GM10248 (cell line): ENCODE results near the gene MMD2.

Source experiments
- CTCF ChIA-PET: fragments of 300-600 bp; sonication (Branson Sonifier 250); formaldehyde crosslinking; extraction: SDS; loops from one replicate; lab custom pipeline; 2021; ENCODE audit warnings: antibody characterized with exemption; lab: Yijun Ruan, JAX
- POLR2A ChIA-PET: fragments of 350-650 bp; sonication (Branson Sonifier 250); formaldehyde crosslinking; extraction: SDS; loops from one replicate; lab custom pipeline; 2020; ENCODE audit warnings: antibody characterized with exemption; lab: Yijun Ruan, JAX
- DNase-seq: peaks from one replicate; pipeline ENCODE4 v3.0.0; 2012; ENCODE audit errors: extremely low spot score
- TF ChIP-seq, protein P1 (sequence below): IDR thresholded peaks from 2 replicates; pipeline ENCODE4 v1.5.1; 2012; ENCODE audit warnings: mild to moderate bottlenecking, low read depth; ENCODE audit errors: extremely low read depth, missing control alignments, control extremely low read depth

The MMD2 gene

DNA sequence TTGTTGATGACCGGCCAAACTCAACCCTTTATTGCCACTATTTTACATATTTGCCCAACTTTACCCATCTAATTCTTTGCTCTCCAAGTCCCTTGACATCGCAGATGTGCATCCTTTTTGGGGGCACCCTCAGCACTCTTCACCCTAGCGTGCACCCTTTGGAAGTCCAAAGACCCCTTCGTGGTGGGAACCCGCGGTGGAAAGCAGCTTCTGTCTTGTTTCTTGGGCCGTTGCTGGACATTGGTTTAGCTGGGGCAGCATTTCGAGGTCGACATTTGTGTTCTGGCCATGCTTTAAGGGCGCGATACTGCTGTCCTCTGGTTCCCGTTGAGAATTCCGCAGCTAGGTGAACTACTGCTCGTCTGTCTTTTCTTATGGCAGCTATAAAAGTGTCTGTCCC lies 96.8 kb downstream of the MMD2 start:
- no peak for DNase-seq
- TF ChIP-seq, protein P1, sequence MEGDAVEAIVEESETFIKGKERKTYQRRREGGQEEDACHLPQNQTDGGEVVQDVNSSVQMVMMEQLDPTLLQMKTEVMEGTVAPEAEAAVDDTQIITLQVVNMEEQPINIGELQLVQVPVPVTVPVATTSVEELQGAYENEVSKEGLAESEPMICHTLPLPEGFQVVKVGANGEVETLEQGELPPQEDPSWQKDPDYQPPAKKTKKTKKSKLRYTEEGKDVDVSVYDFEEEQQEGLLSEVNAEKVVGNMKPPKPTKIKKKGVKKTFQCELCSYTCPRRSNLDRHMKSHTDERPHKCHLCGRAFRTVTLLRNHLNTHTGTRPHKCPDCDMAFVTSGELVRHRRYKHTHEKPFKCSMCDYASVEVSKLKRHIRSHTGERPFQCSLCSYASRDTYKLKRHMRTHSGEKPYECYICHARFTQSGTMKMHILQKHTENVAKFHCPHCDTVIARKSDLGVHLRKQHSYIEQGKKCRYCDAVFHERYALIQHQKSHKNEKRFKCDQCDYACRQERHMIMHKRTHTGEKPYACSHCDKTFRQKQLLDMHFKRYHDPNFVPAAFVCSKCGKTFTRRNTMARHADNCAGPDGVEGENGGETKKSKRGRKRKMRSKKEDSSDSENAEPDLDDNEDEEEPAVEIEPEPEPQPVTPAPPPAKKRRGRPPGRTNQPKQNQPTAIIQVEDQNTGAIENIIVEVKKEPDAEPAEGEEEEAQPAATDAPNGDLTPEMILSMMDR = no peak
- CTCF ChIA-PET = interaction anchor here (2.3 kb wide), 1 partner anchor 32 kb away, joined by 6 read pairs; no protein-coding TSS in a partner anchor
- POLR2A ChIA-PET = no interaction called here

- POLR2A ChIA-PET = no interaction called here
- DNase-seq = no peak
- CTCF ChIA-PET = no interaction called here
- TF ChIP-seq, protein P1 = no peak
Observed at GRCh38 chr7:4861673-4862072, 97.3 kb downstream of the MMD2 start, which contains the start of gene PAPOLB. Gene PAPOLB (minus strand): TSS chr7:4862030. CDS start chr7:4861810, 220 bp downstream.

- TF ChIP-seq, protein P1 = no peak
- ChIA-PET POLR2A (no interaction called here), CTCF (no interaction called here)
- DNase-seq = no peak
Observed at GRCh38 chr7:4861227-4861626, 97.8 kb downstream of the MMD2 start.

DNA sequence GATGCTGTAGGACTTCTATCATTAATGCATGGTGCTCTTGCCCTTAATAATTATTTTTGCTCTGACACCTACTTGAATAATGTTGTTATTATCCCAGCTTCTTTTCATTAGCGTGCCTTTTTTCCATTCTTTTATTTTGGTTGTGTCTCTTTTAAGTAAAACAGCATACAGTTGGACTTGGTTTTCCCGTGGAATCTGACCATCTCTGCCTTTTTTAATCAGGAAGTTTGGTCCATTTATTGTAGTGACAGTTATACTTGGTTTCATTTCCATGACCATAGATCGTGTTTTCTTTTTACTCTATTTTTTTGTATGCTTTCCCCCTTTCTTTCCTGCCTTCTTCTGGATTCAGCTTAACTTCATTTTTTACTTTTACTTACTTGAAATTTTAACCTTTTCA lies 101.8 kb downstream of the MMD2 start:
- TF ChIP-seq, protein P1 = no peak
- DNase-seq = no peak
- ChIA-PET POLR2A (no interaction called here), CTCF (no interaction called here)

GRCh38 chr7:4856336-4857057 lies 102.5 kb downstream of the MMD2 start:
- POLR2A ChIA-PET = no interaction called here
- TF ChIP-seq, protein P1 = no peak
- CTCF ChIA-PET = no interaction called here
- no peak for DNase-seq
